Transverse colon (tissue), 4 donors: ENCODE measurements around the gene CKS1B. TPM values are rescaled to one million over a fixed set of nuclear protein-coding genes. Genes with fewer than 3 reads are reported as not detected.

ENCODE experiments used
- DNase-seq: peaks from one replicate; pipeline ENCODE4 v3.0.0-alpha.2; 2019
- H3K27ac ChIP-seq, 4 donors: fragments of 200-600 bp; sonication (generic); 2 replicates each; pipeline ENCODE4 v1.5.1; 2016 to 2018; ENCODE audit warnings: inconsistent platforms in 4 of 4
- H3K27me3 ChIP-seq: fragments of 200-600 bp; sonication (generic); 2 replicates; pipeline ENCODE4 v1.5.1; 2017; ENCODE audit warnings: inconsistent platforms
- H3K36me3 ChIP-seq, 4 donors: fragments of 200-600 bp; sonication (generic); 2 replicates each; pipeline ENCODE4 v1.5.1; 2017 to 2019; ENCODE audit warnings: inconsistent platforms in 4 of 4
- H3K4me1 ChIP-seq, 4 donors: fragments of 200-600 bp; sonication (generic); 2 replicates each; pipeline ENCODE4 v1.5.1; 2017 to 2020; ENCODE audit warnings: inconsistent platforms in 4 of 4
- H3K4me3 ChIP-seq, 4 donors: fragments of 200-600 bp; sonication (generic); 1 replicate in 1 of 4; 2 replicates in 3 of 4; pipeline versions ENCODE4 v1.5.1 to v1.6.1; 2017 to 2019; ENCODE audit warnings: inconsistent platforms in 4 of 4
- H3K9me3 ChIP-seq, 2 donors: fragments of 200-600 bp; sonication (generic); 2 replicates each; pipeline ENCODE4 v1.5.1; 2017 to 2019; ENCODE audit warnings: inconsistent platforms in 2 of 2
- EP300 ChIP-seq: sonication (generic); formaldehyde crosslinking; IDR thresholded peaks from one replicate; pipeline ENCODE4 v1.6.1; 2017; ENCODE audit warnings: antibody characterized with exemption, low read depth
- POLR2A ChIP-seq: fragments of 450-650 bp; IDR thresholded peaks from one replicate; pipeline ENCODE4 v1.6.1; 2016; ENCODE audit warnings: antibody characterized with exemption, mild to moderate bottlenecking, moderate library complexity
- POLR2AphosphoS5 ChIP-seq, 3 donors: sonication (generic); formaldehyde crosslinking; IDR thresholded peaks; one replicate each; pipeline ENCODE4 v1.6.1; 2016; ENCODE audit warnings: antibody characterized with exemption in 3 of 3
- WGBS, 2 donors: methylation state at CpG; one replicate each; pipeline ENCODE4 v1.1.5; 2018; ENCODE audit warnings: low coverage in 1 of 2; 5-methylcytosine and 5-hydroxymethylcytosine counted together
- in situ Hi-C, 4 donors: fragments of 200-750 bp; cut with MboI; loops; one replicate each; pipeline versions ENCODE4 v1.15.0 to v1.15.1; 2017; ENCODE audit warnings: low sequenced_read_pairs in 3 of 4, low pct_ligation_motif_present in 1 of 4, low pct_unique_long_range_greater_than_20kb in 1 of 4
- intact Hi-C: fragments of 100-400 bp; cut with DNase I; formaldehyde crosslinking; loops from one replicate; pipeline ENCODE4 v1.15.1; 2023; ENCODE audit warnings: low total_unique reads
- small RNA-seq, 4 donors: library from RNA; depleted of rRNA; stranded (forward); fragments of <200 nt; gene quantifications; one replicate each; pipeline ENCODE3, GENCODE V24; 2016
- total RNA-seq, 4 donors: library from RNA; depleted of rRNA; stranded (reverse); fragments of >200 nt; gene quantifications; one replicate each; pipeline ENCODE4 v1.1.0, GENCODE V29; 2016
- TF ChIP-seq, protein P1 (sequence below), 5 experiments: fragments of 200-600 bp in 3 of 5; fragments of 450-650 bp in 2 of 5; sonication (generic) in 3 of 5; IDR thresholded peaks; 1 replicate in 2 of 5; 2 replicates in 3 of 5; pipeline ENCODE4 v1.5.1; 2016 to 2017; ENCODE audit warnings: antibody characterized with exemption in 5 of 5, inconsistent platforms in 3 of 5, mild to moderate bottlenecking in 2 of 5, moderate library complexity in 1 of 5

The CKS1B gene
- total RNA-seq, 4 donors from 2014 or later, result 28.9 to 41.4 (median 35.2) TPM; not detected in 1

DNA sequence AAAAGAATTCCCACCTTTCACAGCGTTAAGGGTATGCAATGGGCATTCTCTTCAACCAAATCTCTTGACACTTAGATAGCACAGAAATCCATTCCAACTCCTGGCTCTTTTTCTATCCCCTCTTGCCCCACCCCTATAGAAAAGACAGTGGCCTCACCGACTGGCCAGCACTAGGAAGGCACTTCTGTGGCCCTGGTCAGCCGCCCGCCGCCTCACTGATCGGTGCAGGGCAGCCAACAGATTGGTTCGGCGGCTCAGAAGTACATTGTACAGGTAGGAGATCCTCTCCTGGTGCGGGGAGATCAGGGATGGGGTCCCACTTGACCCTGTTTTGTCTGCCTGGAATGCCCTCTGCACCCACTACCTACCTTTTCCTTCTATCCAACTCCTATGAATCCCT, 49.8 kb downstream of the CKS1B start:
- TF ChIP-seq EP300, result no peak
- TF ChIP-seq POLR2AphosphoS5 (IDR thresholded peaks at IDR 0.05), result no peak
- no peak for TF ChIP-seq POLR2A
- Histone ChIP-seq H3K27me3 (no peaks in the 10 kb centered on the region), H3K4me1 (peaks cover 0 to 3% (median 0%) of the 10 kb centered on the region in 4 donors), H3K36me3 (no peaks in the 10 kb centered on the region), H3K27ac (no peak overlapping the region), H3K9me3 (no peaks in the 10 kb centered on the region), H3K4me3 (no peak overlapping the region)
- intact Hi-C loops, result no loop called here
- no peak for DNase-seq
- 88 to 89% methylated on average over 8 to 9 of the region's 9 CpGs for WGBS, 2 donors
- in situ Hi-C loops, result no loop called here

DNA sequence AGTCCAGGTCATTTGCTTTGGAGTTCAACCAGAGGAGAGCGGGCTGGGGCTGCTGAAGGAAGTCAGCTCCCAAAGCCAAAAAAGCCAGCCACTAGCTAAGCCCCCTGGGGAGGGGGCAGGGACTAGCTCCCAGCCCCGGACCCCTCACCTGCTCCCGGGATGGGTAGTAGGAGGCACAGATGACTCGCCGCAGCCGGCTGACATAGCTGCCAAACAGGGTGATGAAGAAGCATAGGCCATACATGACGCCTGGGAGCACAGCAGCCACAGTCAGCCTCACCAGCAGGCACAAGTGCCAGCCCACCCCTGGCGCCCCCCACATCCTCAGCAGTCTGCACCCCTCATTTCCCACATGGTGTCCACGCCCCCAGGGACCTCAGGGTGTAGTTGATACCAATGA, 51.7 kb downstream of the CKS1B start:
- 79% methylated on average over 9 of the region's 9 CpGs; no CpG with 5 or more reads in 1 of the 2 donors for WGBS, 2 donors
- TF ChIP-seq POLR2A (no peak), EP300 (no peak), POLR2AphosphoS5 (IDR thresholded peaks at IDR 0.05) (no peak)
- TF ChIP-seq, protein P1, sequence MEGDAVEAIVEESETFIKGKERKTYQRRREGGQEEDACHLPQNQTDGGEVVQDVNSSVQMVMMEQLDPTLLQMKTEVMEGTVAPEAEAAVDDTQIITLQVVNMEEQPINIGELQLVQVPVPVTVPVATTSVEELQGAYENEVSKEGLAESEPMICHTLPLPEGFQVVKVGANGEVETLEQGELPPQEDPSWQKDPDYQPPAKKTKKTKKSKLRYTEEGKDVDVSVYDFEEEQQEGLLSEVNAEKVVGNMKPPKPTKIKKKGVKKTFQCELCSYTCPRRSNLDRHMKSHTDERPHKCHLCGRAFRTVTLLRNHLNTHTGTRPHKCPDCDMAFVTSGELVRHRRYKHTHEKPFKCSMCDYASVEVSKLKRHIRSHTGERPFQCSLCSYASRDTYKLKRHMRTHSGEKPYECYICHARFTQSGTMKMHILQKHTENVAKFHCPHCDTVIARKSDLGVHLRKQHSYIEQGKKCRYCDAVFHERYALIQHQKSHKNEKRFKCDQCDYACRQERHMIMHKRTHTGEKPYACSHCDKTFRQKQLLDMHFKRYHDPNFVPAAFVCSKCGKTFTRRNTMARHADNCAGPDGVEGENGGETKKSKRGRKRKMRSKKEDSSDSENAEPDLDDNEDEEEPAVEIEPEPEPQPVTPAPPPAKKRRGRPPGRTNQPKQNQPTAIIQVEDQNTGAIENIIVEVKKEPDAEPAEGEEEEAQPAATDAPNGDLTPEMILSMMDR (IDR thresholded peaks at IDR 0.05), result no peak
- no peak overlapping the region for H3K4me3 ChIP-seq
- no peaks in the 10 kb centered on the region for H3K27me3 ChIP-seq
- no peaks in the 10 kb centered on the region for H3K36me3 ChIP-seq
- DNase-seq, result no peak
- peaks cover 0 to 3% (median 0%) of the 10 kb centered on the region in 4 donors for H3K4me1 ChIP-seq
- H3K9me3 ChIP-seq, result no peaks in the 10 kb centered on the region
- H3K27ac ChIP-seq, result no peak overlapping the region
- in situ Hi-C loops, result no loop called here
- intact Hi-C loops, result no loop called here

DNA sequence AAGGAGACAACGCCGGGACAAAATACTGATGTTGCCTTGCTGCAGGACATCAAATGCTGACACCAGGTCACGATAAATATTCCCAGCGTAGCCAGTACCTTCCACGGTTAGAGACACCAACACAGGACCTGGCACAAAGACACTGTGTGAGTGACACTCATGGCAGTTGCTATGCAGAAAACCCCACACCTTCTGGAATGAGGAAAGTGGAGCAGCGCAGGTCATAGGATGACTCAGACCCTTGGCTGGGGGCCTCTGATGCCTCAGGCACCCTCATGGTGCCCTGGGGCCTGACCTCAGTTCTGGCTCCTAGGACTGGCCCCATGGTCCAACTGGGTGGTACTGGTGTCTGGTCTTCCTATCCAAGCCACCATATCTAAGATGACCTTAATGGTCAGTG, 52.1 kb downstream of the CKS1B start:
- TF ChIP-seq, protein P1 (IDR thresholded peaks at IDR 0.05), result no peak
- no peak for TF ChIP-seq POLR2AphosphoS5 (IDR thresholded peaks at IDR 0.05)
- TF ChIP-seq EP300, result no peak
- TF ChIP-seq POLR2A, result no peak
- Histone ChIP-seq H3K4me1 (peaks cover 0 to 3% (median 0%) of the 10 kb centered on the region in 4 donors), H3K4me3 (no peak overlapping the region), H3K36me3 (no peaks in the 10 kb centered on the region), H3K9me3 (no peaks in the 10 kb centered on the region), H3K27ac (no peak overlapping the region), H3K27me3 (no peaks in the 10 kb centered on the region)
- in situ Hi-C loops (no loop called here), intact Hi-C loops (no loop called here)
- 91% methylated on average over 6 of the region's 6 CpGs; no CpG with 5 or more reads in 1 of the 2 donors for WGBS, 2 donors
- no peak for DNase-seq

Small RNAs within 50 kb of the gene (small RNA-seq; reads per million reads assigned to genes)
- gene MIR4258, result 0 reads per million in 4 donors
- 0 reads per million in 4 donors for gene RF00017

Other genes with a start within 250 kb of the CKS1B start
- 1 to 10 TPM; 2.3 to 5.0 (median 3.5) TPM for gene KCNN3, start 104.4 kb upstream of the CKS1B start, total RNA-seq
- gene PMVK, start 38.0 kb upstream of the CKS1B start, total RNA-seq, result 10 to 100 TPM in 3 of 4 donors, 1 to 10 TPM in 1; 6.0 to 19.9 (median 13.1) TPM
- 10 to 100 TPM; 54.1 to 94.1 (median 83.6) TPM for gene PBXIP1, start 18.6 kb upstream of the CKS1B start, total RNA-seq
- gene PYGO2, start 12.9 kb upstream of the CKS1B start, total RNA-seq, result 10 to 100 TPM; 23.3 to 63.7 (median 29.0) TPM
- gene SHC1, start 3.9 kb upstream of the CKS1B start, total RNA-seq, result 100 to 1,000 TPM in 2 of 4 donors, 10 to 100 TPM in 2; 71.1 to 149 (median 92.0) TPM
- gene FLAD1, start 8.7 kb downstream of the CKS1B start, total RNA-seq, result 10 to 100 TPM; 32.7 to 42.4 (median 36.0) TPM
- gene LENEP, start 18.9 kb downstream of the CKS1B start, total RNA-seq, result not detected
- 100 to 1,000 TPM in 3 of 4 donors, 10 to 100 TPM in 1; 85.2 to 513 (median 272) TPM for gene ZBTB7B, start 28.1 kb downstream of the CKS1B start, total RNA-seq
- 1 to 10 TPM in 3 of 4 donors, not detected in 1; 1.9 to 4.6 (median 4.5) TPM for gene DCST2, start 59.1 kb downstream of the CKS1B start, total RNA-seq
- gene DCST1, start 59.1 kb downstream of the CKS1B start, total RNA-seq, result under 1 TPM in 2 of 4 donors, not detected in 2; 0.32 to 0.41 TPM
- gene ADAM15, start 76.6 kb downstream of the CKS1B start, total RNA-seq, result 100 to 1,000 TPM in 3 of 4 donors, 10 to 100 TPM in 1; 90.6 to 196 (median 115) TPM
- gene EFNA4, start 89.1 kb downstream of the CKS1B start, total RNA-seq, result 10 to 100 TPM; 18.3 to 57.2 (median 37.2) TPM
- gene EFNA3, start 104.2 kb downstream of the CKS1B start, total RNA-seq, result 1 to 10 TPM; 3.4 to 7.9 (median 7.2) TPM
- 100 to 1,000 TPM in 1 of 4 donors, 10 to 100 TPM in 3; 18.5 to 108 (median 62.7) TPM for gene EFNA1, start 153.2 kb downstream of the CKS1B start, total RNA-seq
- 100 to 1,000 TPM in 1 of 4 donors, 10 to 100 TPM in 2, 1 to 10 TPM in 1; 5.2 to 199 (median 44.4) TPM for gene SLC50A1, start 161.2 kb downstream of the CKS1B start, total RNA-seq
- gene DPM3, start 165.8 kb downstream of the CKS1B start, total RNA-seq, result 100 to 1,000 TPM in 1 of 4 donors, 10 to 100 TPM in 2, 1 to 10 TPM in 1; 7.2 to 130 (median 62.6) TPM
- gene KRTCAP2, start 198.6 kb downstream of the CKS1B start, total RNA-seq, result 100 to 1,000 TPM; 106 to 240 (median 131) TPM
- gene TRIM46, start 199.2 kb downstream of the CKS1B start, total RNA-seq, result under 1 TPM in 2 of 4 donors, not detected in 2; 0.41 to 0.48 TPM
- gene THBS3, start 233.2 kb downstream of the CKS1B start, total RNA-seq, result 10 to 100 TPM; 19.2 to 37.8 (median 27.0) TPM
- gene MTX1, start 234.0 kb downstream of the CKS1B start, total RNA-seq, result 10 to 100 TPM; 24.3 to 64.0 (median 46.0) TPM